Testis (tissue), 3 donors: ENCODE data around the gene DLG2. TPM values are rescaled to one million over a fixed set of nuclear protein-coding genes. Genes with fewer than 3 reads are reported as not detected.

ENCODE experiments used
- DNase-seq: peaks from one replicate; pipeline ENCODE4 v3.0.0-alpha.2; 2019
- H3K27ac ChIP-seq, 2 donors: fragments of 200-600 bp; sonication (generic); one replicate each; pipeline ENCODE4 v1.5.1; 2019
- H3K27me3 ChIP-seq: fragments of 200-600 bp; sonication (generic); one replicate; pipeline ENCODE4 v1.5.1; 2019
- H3K36me3 ChIP-seq: fragments of 200-600 bp; sonication (generic); one replicate; pipeline ENCODE4 v1.5.1; 2017; ENCODE audit warnings: low read depth; ENCODE audit errors: missing control alignments
- H3K4me1 ChIP-seq: fragments of 200-600 bp; sonication (generic); one replicate; pipeline ENCODE4 v1.5.1; 2019
- H3K4me3 ChIP-seq, 2 donors: fragments of 200-600 bp; sonication (generic); one replicate each; pipeline ENCODE4 v1.5.1; 2017 to 2019
- H3K9me3 ChIP-seq: fragments of 200-600 bp; sonication (generic); one replicate; pipeline ENCODE4 v1.5.1; 2017
- POLR2A ChIP-seq: fragments of 450-650 bp; IDR thresholded peaks from one replicate; pipeline ENCODE4 v1.6.1; 2017; ENCODE audit warnings: antibody characterized with exemption, mild to moderate bottlenecking, moderate library complexity
- WGBS, 2 donors: methylation state at CpG; one replicate each; pipeline ENCODE4 v1.1.5; 2018; 5-methylcytosine and 5-hydroxymethylcytosine counted together
- intact Hi-C: fragments of 100-400 bp; cut with DNase I; formaldehyde crosslinking; loops from one replicate; pipeline ENCODE4 v1.15.1; 2023; ENCODE audit warnings: low total_unique reads
- polyA plus RNA-seq: library from polyadenylated mRNA; stranded (reverse); fragments of 350-450 nt; fragmentation: Illumina TruSeq; extraction: RNeasy Lipid Tissue Mini Kit (QIAGEN cat#74804); gene quantifications from one replicate; pipeline ENCODE4 v1.2.3, GENCODE V29; 2014; ENCODE audit warnings: low read depth, low replicate concordance; ENCODE audit not compliant: insufficient read depth
- total RNA-seq, 2 donors: library from RNA; depleted of rRNA; stranded (reverse); fragments of >200 nt; gene quantifications; one replicate each; pipeline ENCODE4 v1.2.3, GENCODE V29; 2016
- TF ChIP-seq, protein P1 (sequence below), 3 experiments: fragments of 450-650 bp in 2 of 3; fragments of 200-600 bp in 1 of 3; sonication (generic) in 1 of 3; IDR thresholded peaks; one replicate each; pipeline ENCODE4 v1.5.1; 2016 to 2019; ENCODE audit warnings: antibody characterized with exemption in 3 of 3, mild to moderate bottlenecking in 2 of 3, moderate library complexity in 1 of 3

DLG2 gene
- total and polyA plus RNA-seq, 3 donors from 2014 or later: 13.8 to 23.0 (median 14.1) TPM

DNA sequence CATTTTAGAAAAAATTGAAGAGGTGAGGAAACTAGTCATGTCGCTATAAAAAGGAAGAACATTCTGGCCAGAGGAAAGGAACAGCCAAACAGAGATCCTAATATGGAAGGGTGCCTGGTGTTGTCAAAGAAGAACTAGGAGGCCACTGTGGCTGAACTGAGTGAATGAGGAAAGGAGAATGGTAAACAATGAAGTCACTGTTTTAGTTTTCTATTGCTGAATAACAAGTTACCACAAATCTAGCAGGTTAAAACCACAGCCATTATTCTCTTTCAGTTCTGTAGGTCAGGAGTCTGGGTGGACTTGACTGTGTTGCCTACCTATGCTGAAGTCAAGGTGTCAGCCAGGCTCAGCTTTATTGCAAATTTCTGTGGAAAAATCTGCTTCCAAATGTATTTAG lies 1791.7 kb downstream of the DLG2 start:
- no peaks in the 10 kb centered on the region for H3K4me1 ChIP-seq
- no peak overlapping the region for H3K4me3 ChIP-seq
- no peaks in the 10 kb centered on the region for H3K9me3 ChIP-seq
- no peaks in the 10 kb centered on the region for H3K27me3 ChIP-seq
- DNase-seq: no peak
- no peaks in the 10 kb centered on the region for H3K36me3 ChIP-seq
- intact Hi-C loops: no loop called here
- no peak for TF ChIP-seq POLR2A
- TF ChIP-seq, protein P1, sequence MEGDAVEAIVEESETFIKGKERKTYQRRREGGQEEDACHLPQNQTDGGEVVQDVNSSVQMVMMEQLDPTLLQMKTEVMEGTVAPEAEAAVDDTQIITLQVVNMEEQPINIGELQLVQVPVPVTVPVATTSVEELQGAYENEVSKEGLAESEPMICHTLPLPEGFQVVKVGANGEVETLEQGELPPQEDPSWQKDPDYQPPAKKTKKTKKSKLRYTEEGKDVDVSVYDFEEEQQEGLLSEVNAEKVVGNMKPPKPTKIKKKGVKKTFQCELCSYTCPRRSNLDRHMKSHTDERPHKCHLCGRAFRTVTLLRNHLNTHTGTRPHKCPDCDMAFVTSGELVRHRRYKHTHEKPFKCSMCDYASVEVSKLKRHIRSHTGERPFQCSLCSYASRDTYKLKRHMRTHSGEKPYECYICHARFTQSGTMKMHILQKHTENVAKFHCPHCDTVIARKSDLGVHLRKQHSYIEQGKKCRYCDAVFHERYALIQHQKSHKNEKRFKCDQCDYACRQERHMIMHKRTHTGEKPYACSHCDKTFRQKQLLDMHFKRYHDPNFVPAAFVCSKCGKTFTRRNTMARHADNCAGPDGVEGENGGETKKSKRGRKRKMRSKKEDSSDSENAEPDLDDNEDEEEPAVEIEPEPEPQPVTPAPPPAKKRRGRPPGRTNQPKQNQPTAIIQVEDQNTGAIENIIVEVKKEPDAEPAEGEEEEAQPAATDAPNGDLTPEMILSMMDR (IDR thresholded peaks at IDR 0.05): no peak
- 64 to 79% methylated on average over 1 of the region's 1 CpG for WGBS, 2 donors
- H3K27ac ChIP-seq: no peak overlapping the region

DNA sequence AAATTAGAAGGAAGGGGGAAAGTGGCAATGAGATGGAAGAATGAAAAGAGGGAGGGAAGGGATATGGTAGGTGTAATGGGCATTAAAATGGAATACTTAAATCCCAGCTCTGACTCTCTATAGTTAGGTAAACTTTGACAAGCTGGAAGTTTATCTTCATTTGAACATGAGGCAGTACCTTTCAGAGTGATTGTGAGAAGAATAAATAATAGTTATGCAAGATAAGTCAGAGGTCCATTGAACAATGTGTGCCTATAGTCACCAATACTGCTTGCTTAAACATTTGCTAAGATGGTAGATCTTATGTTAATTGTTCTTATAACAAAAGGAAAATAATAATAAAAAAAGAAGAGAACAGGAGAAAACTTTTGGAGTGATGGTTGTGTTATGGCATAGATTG lies 1795.2 kb downstream of the DLG2 start:
- no peak overlapping the region for H3K4me3 ChIP-seq
- DNase-seq: no peak
- no peaks in the 10 kb centered on the region for H3K9me3 ChIP-seq
- no peak for TF ChIP-seq POLR2A
- TF ChIP-seq, protein P1 (IDR thresholded peaks at IDR 0.05): no peak
- H3K27me3 ChIP-seq: no peaks in the 10 kb centered on the region
- intact Hi-C loops: no loop called here
- no peak overlapping the region for H3K27ac ChIP-seq
- H3K4me1 ChIP-seq: no peaks in the 10 kb centered on the region
- H3K36me3 ChIP-seq: no peaks in the 10 kb centered on the region

DNA sequence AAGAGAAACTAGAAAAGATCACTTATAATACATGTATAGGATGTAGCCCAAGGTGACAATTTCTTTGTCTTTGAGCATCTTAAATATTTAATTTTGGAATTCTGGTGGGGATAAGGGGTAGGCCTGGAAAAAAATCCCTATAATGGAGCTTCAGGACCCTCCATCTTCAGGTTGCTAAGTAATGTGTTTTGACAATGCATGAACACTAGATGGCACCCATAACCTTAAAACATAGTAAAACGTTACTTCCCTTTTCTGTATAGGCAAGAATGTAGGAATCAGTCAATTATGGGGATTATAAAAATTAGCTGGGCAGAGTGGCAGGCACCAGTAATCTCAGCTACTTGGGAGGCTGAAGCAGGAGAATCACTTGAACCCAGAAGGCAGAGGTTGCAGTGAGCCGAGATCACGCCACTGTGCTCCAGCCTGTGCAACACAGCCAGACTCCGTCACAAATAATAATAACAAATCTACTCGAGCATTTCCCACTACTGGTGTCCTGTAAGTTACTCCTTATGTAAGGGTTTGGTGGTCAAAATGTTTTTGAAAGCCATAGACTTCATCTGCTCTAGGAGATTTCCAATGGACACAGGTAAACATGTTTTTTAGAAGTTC lies 1799.1 kb downstream of the DLG2 start:
- intact Hi-C loops: loop anchor here (10.0 kb wide), 1 partner anchor 533 kb away; no protein-coding TSS in a partner anchor
- Histone ChIP-seq H3K4me3 (no peak overlapping the region), H3K4me1 (no peaks in the 10 kb centered on the region), H3K9me3 (no peaks in the 10 kb centered on the region), H3K27me3 (no peaks in the 10 kb centered on the region), H3K36me3 (no peaks in the 10 kb centered on the region), H3K27ac (no peak overlapping the region)
- 47 to 60% methylated on average over 5 of the region's 5 CpGs for WGBS, 2 donors
- TF ChIP-seq, protein P1 (IDR thresholded peaks at IDR 0.05): peak in 2 of 3 experiments; percentile 39 to 60
- no peak for TF ChIP-seq POLR2A
- DNase-seq: no peak

DNA sequence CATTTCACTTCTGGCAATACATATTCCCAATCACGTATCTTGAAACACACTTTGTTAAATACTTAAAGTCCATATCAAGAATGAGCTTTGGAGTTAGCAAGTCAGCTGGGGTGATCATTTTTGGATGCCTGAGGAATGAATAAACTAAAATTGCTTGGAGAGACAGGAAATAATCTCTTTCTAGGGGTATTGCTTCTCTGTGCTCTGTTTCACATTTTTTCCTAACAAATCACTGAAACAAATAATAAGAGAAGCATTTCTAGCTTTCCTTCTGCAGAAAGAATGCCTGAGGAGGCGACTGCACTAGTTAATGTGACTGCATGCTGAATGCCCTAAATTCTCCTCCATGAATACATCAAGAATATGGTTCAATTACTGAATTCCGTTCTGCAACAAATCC lies 1799.6 kb downstream of the DLG2 start:
- Histone ChIP-seq H3K27ac (no peak overlapping the region), H3K4me3 (no peak overlapping the region), H3K36me3 (no peaks in the 10 kb centered on the region), H3K9me3 (no peaks in the 10 kb centered on the region), H3K4me1 (no peaks in the 10 kb centered on the region), H3K27me3 (no peaks in the 10 kb centered on the region)
- DNase-seq: no peak
- intact Hi-C loops: loop anchor here (10.0 kb wide), 1 partner anchor 533 kb away; no protein-coding TSS in a partner anchor
- WGBS, 2 donors: 68 to 80% methylated on average over 3 of the region's 3 CpGs
- TF ChIP-seq, protein P1 (IDR thresholded peaks at IDR 0.05): no peak
- TF ChIP-seq POLR2A: no peak

DNA sequence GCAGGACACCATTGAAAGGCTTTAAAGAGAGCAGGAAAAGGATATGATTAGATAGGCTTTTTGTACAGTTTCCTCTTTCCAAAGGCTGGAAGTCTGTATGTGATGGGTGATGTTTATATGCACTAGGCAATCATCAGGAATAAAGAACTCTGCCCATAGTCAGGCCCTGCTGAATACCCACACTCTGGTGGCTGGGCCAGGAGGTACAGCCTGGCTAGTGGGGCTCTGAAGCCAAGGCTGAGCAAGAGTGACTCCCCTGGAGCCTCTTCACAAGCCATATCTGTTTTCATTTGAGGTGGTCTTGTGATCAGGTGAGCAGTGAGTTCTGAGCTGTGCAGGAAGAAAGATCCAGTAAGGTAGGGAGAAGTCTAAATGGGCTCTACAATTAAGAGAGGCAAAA lies 1801.1 kb downstream of the DLG2 start:
- Histone ChIP-seq H3K4me3 (no peak overlapping the region), H3K4me1 (no peaks in the 10 kb centered on the region), H3K27ac (no peak overlapping the region), H3K27me3 (no peaks in the 10 kb centered on the region), H3K36me3 (no peaks in the 10 kb centered on the region), H3K9me3 (no peaks in the 10 kb centered on the region)
- intact Hi-C loops: loop anchor here (10.0 kb wide), 1 partner anchor 531 kb away; no protein-coding TSS in a partner anchor
- TF ChIP-seq, protein P1 (IDR thresholded peaks at IDR 0.05): no peak
- TF ChIP-seq POLR2A: no peak
- DNase-seq: no peak
